GM18867 (cell line): ENCODE measurements around the gene RPS6KC1.
A peak's percentile ranks its signal among the peaks of the same experiment; 100 is the strongest.
"Not testable (repeated sequence)": the region's sequence is repeated elsewhere in the genome, so short reads cannot be mapped to it uniquely, and the experiment has no call there.

Source experiments
- ATAC-seq: cut with Tn5 transposase; IDR thresholded peaks from one replicate; pipeline ENCODE4 v1.9.1; 2021; ENCODE audit warnings: mild to moderate bottlenecking, moderate library complexity; ENCODE audit not compliant: unreplicated experiment

Gene RPS6KC1, protein sequence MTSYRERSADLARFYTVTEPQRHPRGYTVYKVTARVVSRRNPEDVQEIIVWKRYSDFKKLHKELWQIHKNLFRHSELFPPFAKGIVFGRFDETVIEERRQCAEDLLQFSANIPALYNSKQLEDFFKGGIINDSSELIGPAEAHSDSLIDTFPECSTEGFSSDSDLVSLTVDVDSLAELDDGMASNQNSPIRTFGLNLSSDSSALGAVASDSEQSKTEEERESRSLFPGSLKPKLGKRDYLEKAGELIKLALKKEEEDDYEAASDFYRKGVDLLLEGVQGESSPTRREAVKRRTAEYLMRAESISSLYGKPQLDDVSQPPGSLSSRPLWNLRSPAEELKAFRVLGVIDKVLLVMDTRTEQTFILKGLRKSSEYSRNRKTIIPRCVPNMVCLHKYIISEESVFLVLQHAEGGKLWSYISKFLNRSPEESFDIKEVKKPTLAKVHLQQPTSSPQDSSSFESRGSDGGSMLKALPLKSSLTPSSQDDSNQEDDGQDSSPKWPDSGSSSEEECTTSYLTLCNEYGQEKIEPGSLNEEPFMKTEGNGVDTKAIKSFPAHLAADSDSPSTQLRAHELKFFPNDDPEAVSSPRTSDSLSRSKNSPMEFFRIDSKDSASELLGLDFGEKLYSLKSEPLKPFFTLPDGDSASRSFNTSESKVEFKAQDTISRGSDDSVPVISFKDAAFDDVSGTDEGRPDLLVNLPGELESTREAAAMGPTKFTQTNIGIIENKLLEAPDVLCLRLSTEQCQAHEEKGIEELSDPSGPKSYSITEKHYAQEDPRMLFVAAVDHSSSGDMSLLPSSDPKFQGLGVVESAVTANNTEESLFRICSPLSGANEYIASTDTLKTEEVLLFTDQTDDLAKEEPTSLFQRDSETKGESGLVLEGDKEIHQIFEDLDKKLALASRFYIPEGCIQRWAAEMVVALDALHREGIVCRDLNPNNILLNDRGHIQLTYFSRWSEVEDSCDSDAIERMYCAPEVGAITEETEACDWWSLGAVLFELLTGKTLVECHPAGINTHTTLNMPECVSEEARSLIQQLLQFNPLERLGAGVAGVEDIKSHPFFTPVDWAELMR

DNA sequence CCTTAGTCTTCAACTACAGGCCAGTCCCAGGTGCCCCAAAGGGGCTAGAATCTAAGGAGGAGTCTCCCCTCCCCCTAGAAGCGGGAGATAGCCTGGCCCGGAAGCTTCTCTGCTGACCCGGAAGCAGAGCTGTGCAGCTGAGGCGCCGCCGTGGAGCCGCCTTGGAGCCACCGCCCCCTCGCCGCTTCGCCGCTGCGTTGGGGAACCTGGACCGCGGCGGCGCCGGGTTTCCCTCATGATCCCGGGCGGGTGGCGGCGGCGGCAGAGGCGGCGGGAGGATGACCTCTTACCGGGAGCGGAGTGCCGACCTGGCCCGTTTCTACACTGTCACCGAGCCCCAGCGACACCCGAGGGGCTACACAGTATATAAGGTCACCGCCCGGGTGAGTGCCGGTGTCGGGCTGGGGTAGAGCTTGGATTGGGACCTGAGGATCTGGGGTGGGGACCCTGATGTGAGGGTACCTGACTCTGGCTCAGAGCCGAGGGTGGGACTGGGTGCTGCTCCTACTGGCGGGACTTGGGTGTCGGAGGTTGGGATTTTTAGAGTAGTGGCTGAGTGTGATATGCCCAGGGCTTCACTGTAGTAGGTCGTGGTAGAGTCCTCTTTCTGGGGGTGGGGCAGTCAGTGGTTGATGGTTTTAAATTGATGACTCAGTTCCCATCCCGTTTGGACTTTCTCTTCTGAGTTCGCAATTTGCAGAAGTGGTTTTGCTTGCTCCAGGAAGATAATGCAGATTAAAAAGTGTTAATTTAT, at the start of gene RPS6KC1:
RPS6KC1 (plus strand) TSS at position 115 of the 754 bp plus-strand sequence; CDS start at position 279, 164 bp downstream.
- peak; percentile 99 for ATAC-seq

DNA sequence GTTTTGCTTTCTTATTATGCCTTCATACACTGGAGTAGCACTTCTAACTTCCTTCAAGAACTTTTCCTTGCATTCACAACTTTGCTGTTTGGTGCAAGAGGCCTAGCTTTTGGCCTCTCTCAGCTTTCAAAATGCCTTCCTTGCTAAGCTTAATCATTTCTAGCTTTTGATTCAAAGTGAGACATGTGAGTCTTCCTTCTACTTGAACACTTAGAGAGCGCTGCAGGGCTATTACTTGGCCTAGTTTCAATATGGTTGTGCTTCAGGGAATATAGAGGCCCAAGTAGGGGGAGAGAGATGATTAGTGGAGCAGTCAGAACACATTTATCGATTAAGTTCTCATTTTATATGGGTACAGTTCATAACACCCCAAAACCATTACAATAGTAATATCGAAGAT, 47.8 kb upstream of the RPS6KC1 start:
- no peak for ATAC-seq

- ATAC-seq = peak; percentile 96
These were observed 42.5 kb upstream of the RPS6KC1 start for GRCh38 chr1:213008564-213008963.

DNA sequence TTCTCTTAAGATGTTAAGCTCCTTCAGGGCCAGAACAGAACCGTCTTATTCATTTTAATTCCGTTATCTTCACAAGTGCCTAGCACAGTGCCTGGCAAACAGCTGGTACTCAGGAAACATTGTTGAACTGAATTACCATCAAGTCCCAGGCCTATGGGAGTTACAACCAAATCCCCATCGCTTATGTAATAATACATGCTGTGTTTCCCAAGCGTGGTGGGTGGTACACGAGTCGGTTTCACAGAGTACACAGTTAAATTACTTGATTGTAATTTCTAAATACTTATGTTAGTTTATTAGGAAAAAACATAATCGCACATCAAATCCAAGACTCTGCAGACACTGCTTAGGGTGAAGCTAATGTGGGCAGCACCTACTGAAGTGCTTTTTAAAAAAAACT, 36.4 kb upstream of the RPS6KC1 start:
- no peak for ATAC-seq

DNA sequence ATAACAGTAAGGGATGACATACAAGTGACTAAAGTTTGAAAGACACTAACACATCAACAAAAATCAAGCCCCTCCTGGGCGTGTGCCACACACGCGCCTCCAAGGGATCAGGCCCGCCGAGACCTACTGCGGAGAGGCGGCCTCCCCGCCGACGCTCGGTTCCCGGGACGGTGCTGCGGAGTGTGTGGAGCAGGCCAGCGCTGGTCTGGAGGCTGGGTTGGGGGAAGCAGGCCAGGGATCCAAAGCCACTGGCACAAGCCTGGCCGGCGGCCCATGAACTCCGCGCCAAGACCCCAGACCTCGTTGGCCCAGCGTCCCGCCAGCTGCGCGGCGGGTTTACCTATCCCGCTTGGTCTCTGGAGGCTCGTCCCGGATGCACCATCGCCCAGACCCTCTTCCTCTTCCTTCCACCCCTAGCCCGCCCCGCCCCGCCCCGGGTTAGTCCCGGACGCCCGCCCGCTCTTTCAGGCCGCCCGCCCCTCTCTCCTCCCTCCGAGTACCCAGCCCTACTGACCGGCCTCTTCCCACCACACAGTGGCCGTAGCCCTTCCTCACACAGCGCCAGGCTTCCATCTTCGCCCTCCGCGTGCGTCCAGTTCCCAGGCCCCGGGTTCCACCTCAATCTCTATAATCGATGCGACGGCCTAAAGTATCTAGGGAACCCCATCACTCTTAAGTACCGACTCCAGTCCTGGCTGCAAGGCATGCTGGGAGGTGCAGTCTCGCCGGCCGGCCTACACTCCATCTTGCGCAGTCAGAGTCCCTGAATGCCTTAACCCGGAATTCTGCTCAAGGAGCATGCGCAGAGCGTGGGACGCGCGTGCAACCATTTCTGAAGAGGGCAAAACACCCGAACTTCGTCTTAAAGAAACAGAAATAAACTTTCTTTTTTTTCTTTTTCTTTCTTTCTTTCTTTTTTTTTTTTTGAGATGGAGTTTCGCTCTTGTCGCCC, 35.7 kb upstream of the RPS6KC1 start, which contains the start of gene ANGEL2:
ANGEL2 (minus strand) TSS at position 769 of the 952 bp plus-strand sequence; CDS start at position 573, 196 bp downstream.
- peak; percentile 95 for ATAC-seq

GRCh38 chr1:213017447-213018273, 33.4 kb upstream of the RPS6KC1 start:
- no peak for ATAC-seq

- no peak for ATAC-seq
These were observed 31.6 kb upstream of the RPS6KC1 start for GRCh38 chr1:213019450-213019849.

DNA sequence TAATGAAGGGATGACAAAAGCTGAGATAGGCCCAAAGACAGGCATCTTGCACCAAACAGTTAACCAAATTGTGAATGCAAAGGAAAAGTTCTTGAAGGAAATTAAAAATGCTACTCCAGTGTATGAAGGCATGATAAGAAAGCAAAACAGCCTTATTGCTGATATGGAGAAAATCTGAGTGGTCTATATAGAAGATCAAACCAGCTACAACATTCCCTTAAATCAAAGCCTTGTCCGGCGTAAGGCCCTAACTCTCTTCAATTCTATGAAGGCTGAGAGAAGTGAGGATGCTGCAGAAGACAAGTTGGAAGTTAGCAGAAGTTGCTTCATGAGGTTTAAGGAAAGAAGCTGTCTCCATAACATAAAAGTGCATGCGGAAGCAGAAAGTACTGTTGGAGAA, 31.0 kb upstream of the RPS6KC1 start:
- ATAC-seq = no peak

DNA sequence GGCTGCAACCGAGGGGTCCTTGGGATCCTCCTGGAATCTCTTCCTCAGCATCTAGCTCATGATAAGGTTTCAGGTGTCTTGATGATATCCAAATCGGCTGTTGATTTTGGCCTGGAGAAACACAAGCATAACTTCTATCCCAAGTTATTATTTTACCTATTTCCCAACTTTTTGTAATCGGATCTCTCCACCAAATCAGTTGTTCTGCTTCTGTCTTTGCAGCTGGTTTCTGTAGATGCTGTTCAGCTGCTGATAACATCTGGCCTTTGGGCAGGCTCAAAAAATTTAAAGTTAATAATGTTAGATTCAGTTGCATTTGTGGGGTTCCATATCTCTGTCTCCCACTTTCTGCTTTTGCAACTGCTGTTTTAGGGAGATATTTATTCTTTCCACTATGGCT, 24.0 kb upstream of the RPS6KC1 start:
- ATAC-seq = not testable (repeated sequence)

DNA sequence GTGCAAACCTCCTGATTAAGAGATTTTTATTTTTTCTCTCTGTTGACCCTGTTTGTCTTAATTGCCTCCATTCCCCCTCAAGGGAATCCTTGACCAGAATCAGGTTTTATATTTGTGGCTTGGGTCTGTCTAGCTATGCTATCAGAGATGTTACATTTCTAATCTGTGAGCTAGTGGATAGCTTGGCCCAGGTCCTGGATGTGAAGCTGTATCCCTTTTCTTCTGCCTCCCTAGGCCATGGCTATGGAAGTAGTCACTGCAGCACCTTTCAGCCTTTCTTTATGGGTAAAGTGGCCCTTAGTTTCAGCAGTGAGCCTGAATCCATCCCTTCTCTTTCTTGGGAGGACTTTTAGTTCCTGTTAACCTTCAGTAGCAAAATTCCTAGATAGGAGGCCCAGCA, 18.4 kb upstream of the RPS6KC1 start:
- ATAC-seq = no peak

GRCh38 chr1:213034713-213035112, 16.3 kb upstream of the RPS6KC1 start:
- no peak for ATAC-seq

DNA sequence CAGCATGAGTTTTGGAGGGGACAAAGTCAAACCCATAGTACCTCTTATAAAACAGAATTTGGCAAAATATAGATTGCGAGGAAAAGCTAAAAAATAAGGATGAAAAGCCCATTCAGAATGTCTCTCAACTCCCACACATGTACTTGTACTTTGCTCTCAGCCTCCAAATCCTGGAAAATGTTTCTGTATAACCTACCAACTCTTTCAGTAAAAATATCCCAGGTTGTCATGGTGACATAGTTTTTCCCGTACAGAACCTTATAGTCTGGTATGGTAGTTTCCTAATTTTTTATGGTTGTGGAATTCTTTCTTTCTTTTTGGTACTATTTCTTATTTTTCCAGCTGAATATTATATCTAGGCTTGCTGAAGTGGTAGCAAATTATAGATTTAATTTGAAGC, 15.5 kb upstream of the RPS6KC1 start:
- no peak for ATAC-seq

GRCh38 chr1:213041443-213041842, 9.6 kb upstream of the RPS6KC1 start:
- no peak for ATAC-seq

- ATAC-seq = not testable (repeated sequence)
These were observed 5.5 kb upstream of the RPS6KC1 start for GRCh38 chr1:213045321-213046226.

- ATAC-seq = no peak
These were observed 1.8 kb upstream of the RPS6KC1 start for GRCh38 chr1:213049232-213049631.

GRCh38 chr1:213050745-213051126, 305 bp upstream of the RPS6KC1 start:
- ATAC-seq = peak; percentile 33

- no peak for ATAC-seq
These were observed 801 bp downstream of the RPS6KC1 start for GRCh38 chr1:213051881-213052202.

- no peak for ATAC-seq
These were observed 2.4 kb downstream of the RPS6KC1 start for GRCh38 chr1:213053455-213053854.
